SK-N-MC (cell line): ENCODE measurements around the gene PLA2G15.

ENCODE experiments used
- EZH2 ChIP-seq: fragments of 200-600 bp; sonication (generic); IDR thresholded peaks from one replicate; pipeline ENCODE4 v1.6.1; 2017; ENCODE audit warnings: antibody characterized with exemption
- FOXP2 ChIP-seq: optimal IDR thresholded peaks from 2 replicates; pipeline ENCODE3; 2011; ENCODE audit warnings: mild to moderate bottlenecking, moderate library complexity; ENCODE audit not compliant: insufficient read depth; ENCODE audit errors: extremely low read length, control extremely low read depth

DNA sequence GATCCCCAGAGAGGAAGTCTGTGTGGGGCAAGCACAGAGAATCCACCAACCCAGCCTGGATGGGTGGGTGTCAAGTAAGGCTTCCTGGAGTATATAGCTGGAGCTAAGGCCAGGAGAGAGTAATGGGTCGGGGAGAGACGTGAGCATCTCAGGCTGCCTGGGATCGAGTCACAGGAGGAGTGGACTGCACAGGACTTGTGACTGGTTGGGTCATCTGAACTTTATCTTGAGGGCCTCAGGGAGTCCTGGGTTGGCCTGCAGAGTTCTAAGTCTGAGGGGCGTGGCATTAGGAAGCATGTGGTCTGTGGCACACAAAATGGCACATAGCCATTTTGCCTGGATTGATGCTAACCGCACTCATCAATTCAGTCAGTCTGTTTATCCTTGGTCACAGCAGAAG, 1.5 kb downstream of the PLA2G15 start:
- TF ChIP-seq EZH2 (no peak), FOXP2 (no peak)
